Measurements from ENCODE around the gene AFDN.
"Not testable (repeated sequence)": the region's sequence is repeated elsewhere in the genome, so short reads cannot be mapped to it uniquely, and the experiment has no call there.

AFDN gene

DNA sequence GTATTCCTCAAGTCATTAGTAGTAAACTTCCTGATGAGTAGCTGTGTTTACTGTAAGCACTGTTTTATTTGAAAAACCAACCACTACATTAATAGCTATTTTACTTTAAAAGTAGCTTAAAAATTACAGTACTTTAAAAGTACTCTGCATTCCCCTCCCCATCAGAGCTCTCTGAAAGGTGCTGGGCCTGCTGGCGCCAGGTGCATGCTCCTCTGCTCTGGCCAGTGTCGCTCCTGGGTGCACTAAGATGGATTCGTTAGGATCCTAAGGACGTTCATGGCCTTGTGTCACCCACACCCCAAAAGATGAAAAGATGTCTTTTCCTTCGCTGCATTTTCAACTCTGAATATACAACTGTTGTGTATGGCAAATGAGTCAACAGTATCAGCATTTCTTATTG is 126.8 kb downstream of the AFDN start:
- no peak for DNase-seq

- no peak for DNase-seq
These were observed 127.4 kb downstream of the AFDN start for GRCh38 chr6:167954151-167954550.

GRCh38 chr6:167956491-167956890 is 129.8 kb downstream of the AFDN start:
- DNase-seq = no peak

DNA sequence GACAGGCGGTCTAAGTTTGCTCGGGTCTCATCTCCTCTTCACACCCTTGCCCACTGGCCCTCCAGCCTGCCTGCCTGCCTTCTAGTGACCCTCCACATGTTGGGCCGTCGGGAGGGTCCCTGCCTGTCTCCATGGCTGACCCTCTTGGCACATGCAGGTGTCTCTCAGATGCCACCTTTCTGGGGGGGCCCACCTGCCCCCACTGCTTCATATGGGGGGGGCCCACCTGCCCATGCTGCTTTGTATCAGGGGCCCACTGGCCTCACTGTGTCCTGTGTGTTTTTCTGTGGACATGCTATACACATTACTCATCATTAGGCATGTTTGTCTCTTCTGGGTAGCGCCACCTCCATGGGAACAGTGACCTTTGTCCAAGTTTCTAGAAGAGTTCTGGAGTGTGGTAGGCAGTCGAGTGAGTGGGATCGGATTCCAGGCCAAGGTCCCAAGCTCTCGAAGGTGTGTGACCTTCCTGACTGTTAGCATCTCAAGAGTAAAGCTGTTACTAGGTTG is 130.3 kb downstream of the AFDN start:
- peak; percentile 53 for DNase-seq

GRCh38 chr6:167957626-167958025 is 130.9 kb downstream of the AFDN start:
- no peak for DNase-seq

DNA sequence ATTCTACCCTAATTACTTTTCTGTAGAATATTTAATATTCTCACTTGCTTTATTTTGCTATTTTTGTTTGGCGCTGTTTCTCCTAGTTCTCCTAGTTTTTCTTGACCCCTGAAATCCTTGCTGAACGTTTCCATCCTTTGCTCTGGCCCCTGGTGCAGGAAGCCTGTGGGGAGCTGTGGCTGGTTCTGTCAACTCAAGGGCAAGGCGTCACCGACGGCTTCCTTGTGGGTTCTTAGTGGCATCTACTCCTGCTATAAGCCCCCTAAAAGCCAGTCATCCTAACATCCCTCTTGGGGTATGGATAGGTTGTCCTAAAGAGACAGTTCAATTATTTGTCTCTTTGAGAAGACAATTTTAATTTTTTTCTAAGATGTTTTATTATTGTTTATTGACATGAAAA is 133.9 kb downstream of the AFDN start:
- no peak for DNase-seq

GRCh38 chr6:167962711-167963110 is 136.0 kb downstream of the AFDN start:
- DNase-seq = no peak

DNA sequence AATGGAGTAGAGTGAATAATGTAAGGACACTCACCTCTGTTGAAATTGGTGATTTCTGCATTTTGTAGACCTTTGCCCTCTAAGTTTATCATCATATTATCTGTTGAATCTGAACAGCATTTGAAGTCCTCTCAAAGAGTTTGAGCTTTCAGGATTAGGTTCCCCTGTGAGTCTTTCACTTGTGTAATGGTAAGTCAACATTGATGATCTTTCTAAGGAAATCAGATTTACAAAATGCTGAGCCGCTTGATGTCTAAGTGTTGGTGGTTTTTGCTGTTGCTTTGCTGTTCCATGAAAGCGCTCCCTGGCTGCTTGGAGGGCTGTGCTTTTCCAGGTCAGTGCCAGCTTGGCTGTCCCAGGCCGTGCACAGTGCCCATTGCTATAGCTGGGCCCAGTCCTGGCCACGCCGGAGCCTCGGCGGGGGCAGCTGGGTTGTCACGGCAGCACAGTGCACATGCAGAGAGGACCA is 136.9 kb downstream of the AFDN start:
- DNase-seq = no peak

DNA sequence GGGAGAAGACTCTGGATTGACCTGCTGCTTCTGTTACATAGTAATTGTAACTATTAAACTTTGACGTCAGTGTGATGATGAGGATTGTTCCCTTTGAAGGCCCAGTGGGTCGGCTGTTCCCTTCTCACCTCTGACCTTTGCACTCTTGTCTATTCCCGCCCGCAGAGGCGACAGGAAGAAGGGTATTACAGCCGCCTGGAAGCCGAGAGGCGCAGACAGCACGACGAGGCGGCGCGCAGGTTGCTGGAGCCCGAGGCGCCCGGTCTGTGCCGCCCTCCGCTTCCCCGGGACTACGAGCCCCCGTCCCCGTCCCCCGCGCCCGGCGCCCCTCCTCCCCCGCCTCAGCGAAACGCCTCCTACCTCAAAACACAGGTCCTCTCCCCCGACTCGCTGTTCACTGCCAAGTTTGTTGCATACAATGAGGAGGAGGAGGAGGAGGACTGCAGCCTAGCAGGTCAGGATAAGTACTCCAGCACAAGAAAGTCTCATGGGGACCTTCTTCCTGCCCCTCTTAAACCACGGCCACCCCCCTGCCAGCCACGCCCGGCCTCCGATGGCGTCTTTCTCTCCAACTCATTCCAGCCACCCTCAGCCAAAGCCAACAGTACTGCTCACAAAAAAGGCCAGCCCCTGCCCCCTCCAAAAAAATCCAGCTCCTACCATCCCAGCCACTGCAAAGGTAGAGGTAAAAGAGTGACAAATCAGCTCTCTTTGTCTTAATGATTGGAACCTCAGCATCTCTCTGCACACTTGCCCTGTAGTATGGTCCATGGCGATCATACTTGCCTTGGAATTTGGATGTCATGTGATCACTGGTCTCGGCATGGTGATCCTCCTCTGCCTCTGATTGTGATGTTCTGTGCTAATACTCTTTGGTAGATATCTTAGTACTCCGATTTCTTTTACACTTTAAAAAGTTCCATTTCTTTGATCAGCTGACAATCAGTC is 139.2 kb downstream of the AFDN start:
- DNase-seq = no peak

DNA sequence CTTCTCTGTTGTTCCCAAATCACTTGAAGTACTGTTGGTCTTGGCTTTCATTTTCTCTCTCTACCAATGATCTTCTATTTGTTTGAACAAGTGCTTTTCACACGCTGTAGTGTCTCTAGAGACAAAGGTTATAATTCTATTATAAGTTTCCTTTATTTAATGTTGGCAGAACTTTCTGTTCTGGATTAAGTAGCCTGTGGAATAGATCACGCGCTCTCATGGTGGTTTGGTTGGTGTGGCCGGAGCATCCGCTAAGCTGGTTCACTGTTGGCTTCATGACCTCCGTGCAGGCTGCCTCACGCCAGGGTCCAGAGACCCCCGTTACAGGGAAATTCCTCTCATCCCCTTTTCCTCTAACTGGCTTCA is 139.8 kb downstream of the AFDN start:
- DNase-seq = no peak

DNA sequence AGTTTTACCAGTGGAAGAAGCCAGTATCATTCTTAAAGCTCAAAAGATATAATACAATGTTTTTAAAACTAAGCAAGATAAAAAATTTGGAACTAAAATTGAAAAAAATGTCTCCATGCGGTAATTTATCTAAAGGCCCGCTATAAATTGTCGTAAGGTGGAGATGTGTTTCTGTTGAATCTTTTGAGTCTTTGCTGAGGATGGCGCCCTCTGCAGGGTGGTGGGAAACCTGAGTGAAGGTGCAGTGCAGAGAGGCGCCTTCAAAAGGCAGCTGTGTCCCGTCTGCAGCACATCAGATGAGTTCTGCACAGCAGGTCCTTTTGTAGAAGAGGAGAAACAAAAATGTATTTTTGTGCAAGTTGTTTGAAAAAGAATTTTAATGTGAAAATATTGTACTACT is 141.4 kb downstream of the AFDN start:
- no peak for DNase-seq

DNA sequence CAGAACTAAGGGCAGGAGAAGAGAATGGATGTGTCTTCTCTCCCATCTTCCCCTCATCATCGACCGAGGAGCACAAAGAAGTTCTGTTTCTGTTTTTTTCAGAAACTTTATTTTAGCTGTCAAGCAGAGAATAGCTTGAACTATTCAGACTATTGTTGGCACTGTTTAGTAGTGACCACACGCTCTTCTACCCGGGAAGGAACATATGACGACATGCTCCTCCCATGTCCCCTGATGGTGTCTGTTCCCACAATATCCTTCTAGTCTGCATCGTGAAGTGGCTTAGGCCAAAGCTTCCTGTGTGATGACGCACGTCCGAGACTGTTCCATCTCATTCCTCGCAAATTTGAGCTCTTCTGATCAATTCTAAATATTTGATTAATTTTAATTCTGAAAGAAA is 143.5 kb downstream of the AFDN start:
- DNase-seq = peak; percentile 44

DNA sequence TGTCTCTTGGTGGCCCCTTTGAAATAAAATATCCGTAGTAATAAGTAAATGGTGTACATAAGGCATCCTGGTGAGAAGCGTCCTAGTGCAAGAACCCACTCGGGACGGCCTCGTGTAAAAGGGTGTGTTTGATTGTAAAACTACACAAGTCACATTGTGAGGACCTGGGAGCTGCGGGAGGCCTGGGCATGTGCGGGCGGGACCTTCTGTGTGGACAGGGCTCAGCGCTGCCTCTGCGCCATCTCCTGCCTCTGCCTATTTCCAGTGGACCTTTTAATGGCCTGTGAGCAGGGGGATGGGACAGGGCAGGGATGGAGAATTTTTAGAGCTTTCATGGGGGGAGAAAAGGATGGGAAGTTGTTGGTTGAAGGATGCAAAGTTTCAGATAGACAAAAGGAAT is 145.5 kb downstream of the AFDN start:
- no peak for DNase-seq

GRCh38 chr6:167973148-167973885 is 146.6 kb downstream of the AFDN start:
- no peak for DNase-seq

- no peak for DNase-seq
These were observed 148.1 kb downstream of the AFDN start for GRCh38 chr6:167974640-167975344.

DNA sequence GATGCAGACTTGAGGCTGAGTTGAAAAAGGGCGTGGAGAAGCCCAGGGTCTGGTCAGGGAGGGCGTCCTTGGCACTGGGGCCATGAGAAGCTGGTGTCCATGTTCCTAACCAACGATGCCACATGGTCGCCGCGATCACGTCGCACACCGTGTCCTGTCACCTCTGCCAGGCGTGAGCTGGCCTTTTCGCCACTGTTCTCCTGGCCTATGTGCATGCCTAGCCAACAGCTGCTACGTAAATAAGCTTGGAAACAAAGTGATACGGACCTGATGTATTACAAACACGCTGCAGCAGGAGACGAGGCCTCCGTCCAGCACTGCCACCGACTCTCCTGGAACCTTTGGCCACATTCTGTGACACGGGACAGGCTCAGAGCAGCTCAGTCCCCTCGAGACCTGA is 148.7 kb downstream of the AFDN start:
- no peak for DNase-seq

DNA sequence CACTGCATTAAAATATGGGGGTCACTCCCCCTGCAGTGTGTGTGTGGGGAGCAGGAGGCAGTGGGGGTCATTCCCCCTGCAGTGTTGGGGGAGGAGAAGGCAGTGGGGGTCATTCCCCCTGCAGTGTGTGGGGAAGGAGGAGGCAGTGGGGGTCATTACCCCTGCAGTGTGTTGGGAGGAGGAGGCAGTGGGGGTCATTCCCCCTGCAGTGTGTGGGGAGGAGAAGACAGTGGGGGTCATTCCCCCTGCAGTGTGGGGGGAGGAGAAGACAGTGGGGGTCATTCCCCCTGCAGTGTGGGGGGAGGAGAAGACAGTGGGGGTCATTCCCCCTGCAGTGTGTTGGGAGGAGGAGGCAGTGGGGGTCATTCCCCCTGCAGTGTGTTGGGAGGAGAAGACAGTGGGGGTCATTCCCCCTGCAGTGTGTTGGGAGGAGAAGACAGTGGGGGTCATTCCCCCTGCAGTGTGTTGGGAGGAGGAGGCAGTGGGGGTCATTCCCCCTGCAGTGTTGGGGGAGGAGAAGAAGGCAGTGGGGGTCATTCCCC is 149.5 kb downstream of the AFDN start:
- not testable (repeated sequence) for DNase-seq

- DNase-seq = no peak
These were observed 150.0 kb downstream of the AFDN start for GRCh38 chr6:167976708-167977107.

- DNase-seq = no peak
These were observed 151.2 kb downstream of the AFDN start for GRCh38 chr6:167977717-167978467.

GRCh38 chr6:167978607-167979006 is 151.9 kb downstream of the AFDN start:
- DNase-seq = no peak

GRCh38 chr6:167979436-167980139 is 152.9 kb downstream of the AFDN start:
- DNase-seq = no peak
